T-helper 1 cell (primary cell): ENCODE data around the gene PLA2G6.
"Not testable (repeated sequence)": the region's sequence is repeated elsewhere in the genome, so short reads cannot be mapped to it uniquely, and the experiment has no call there.

ENCODE experiments used
- DNase-seq, 5 donors: peaks; one replicate each; pipeline ENCODE4 v3.0.0-alpha.2; 2012 to 2020

The PLA2G6 gene

GRCh38 chr22:38191055-38191454, 9.4 kb upstream of the PLA2G6 start:
- no peak for DNase-seq

GRCh38 chr22:38190581-38190980, 9.0 kb upstream of the PLA2G6 start:
- DNase-seq = no peak

GRCh38 chr22:38189104-38189503, 7.5 kb upstream of the PLA2G6 start:
- DNase-seq = no peak

GRCh38 chr22:38187413-38188212, 6.0 kb upstream of the PLA2G6 start:
- DNase-seq = no peak

GRCh38 chr22:38186429-38186828, 4.8 kb upstream of the PLA2G6 start:
- DNase-seq = no peak

GRCh38 chr22:38184788-38185187, 3.2 kb upstream of the PLA2G6 start:
- DNase-seq = no peak

- DNase-seq = peak in 3 of 5 donors; percentile 34 to 62 (median 41)
Observed at GRCh38 chr22:38180841-38181452, 683 bp downstream of the PLA2G6 start.

DNA sequence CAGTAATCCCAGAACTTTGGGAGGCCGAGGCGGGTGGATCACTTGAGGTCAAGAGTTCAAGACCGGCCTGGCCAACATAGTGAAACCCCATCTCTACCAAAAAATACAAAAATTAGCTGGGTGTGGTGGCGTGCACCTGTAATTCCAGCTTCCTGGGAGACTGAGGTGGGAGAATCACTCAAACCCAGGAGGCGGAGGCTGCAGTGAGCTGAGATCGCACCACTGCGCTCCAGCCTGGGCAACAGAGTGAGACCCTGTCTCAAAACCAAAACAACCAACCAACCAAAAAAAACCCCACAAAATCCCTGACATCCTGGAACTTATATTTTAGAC, 3.1 kb downstream of the PLA2G6 start:
- not testable (repeated sequence) for DNase-seq

DNA sequence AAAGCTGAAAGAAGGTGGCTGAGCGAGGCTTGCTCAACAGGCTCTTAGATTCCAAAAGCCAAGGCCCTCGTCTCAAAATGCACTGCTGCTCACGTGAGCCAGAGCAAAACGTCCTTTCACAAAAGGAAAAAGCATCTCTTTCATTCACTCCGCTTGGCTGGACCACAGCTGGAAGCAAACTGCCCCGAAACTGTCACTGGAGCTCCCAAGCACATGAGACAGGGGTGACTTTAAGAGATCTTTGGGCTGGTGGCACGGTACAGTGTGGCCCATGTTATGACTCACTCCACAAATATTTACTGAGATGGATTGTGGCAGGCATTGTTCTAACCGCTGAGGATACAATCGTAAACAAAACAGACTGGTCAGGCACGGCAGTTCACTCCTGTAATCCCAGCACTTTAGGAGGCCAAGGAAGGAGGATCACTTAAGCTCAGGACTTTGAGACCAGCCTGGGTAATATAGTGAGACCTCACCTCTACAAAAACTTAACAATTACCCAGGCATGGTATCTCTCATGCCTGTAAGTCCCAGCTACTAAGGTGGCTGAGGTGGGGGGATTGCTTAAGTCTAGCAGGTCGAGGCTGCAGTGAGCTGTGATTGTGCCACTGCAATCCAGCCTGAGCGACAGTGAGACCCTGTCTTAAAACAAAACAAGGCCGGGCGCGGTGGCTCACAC, 3.6 kb downstream of the PLA2G6 start:
- no peak for DNase-seq

DNA sequence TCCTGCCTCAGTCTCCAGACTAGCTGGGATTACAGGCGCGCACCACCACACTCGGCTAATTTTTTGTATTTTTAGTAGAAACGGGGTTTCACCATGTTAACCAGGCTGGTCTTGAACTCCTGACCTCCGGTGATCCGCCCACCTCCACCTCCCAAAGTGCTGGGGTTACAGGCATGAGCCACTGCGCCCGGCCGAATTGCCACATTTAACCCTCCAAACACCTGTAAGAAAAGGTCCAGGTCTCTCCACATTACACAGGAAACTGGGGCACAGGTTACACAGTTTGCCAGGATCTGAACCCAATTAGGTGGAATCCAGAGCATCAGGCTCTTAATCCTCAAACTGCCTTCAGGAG, 4.1 kb downstream of the PLA2G6 start:
- not testable (repeated sequence) for DNase-seq

GRCh38 chr22:38177044-38177443, 4.6 kb downstream of the PLA2G6 start:
- DNase-seq = no peak

DNA sequence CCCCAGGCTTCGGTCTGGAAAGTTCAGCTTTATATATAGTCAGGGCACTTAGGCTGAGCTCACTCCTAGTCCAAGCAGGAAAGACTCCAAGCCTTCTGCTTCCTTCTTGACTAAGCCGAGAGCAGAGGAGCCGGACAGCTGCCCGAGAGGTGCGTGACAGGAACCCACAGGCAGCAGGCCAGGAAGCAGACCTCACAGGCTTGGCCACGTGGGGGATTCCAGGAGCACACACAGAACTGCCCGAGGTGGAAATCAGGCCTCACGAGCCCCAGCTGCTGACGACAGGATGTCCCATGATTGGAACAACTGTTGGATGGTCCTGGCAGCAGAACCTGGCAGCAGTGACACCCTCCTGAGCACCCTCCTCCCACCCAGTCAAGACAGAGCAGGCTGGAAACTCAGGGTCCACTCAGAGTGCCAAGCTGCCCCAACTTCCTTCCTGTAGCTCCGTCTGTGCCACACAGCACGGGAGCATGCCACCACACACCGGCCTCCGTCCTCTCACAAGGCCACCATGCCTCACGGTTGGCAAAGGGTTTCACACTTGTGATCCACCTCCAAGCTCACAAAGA, 5.4 kb downstream of the PLA2G6 start:
- DNase-seq = peak in 1 of 5 donors; percentile 55

- no peak for DNase-seq
Observed at GRCh38 chr22:38175206-38176118, 6.2 kb downstream of the PLA2G6 start.

DNA sequence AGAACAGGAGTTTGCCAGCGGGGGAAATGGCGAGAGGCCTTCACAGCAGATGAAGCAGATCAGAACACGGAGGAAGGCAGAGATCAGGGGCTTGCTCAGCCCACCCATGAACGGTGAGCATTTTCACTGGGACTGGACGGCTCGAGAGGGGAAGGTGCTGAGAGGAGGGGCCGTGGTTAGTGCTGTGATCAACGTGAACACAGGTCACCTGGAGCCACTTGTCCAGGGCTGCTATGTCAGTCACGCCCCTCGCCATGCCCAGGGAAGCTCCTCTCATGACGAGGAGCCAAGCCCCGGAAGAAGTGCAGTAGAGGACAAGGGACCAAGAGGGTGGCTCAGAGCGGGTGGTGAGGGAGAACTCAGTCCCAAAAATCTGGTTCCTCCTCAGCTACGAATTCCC, 7.0 kb downstream of the PLA2G6 start:
- no peak for DNase-seq

DNA sequence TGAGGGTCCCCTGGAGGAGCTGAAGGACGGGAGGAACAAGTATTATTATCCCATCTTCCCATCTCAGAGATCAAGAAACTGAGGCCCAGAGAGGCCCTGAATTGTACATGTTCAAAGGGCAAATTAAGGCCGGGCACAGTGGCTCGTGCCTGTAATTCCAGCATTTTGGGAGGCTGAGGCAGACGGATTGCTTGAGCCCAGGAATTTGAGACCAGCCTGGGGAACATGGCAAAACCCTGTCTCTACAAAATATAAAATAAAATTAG, 8.1 kb downstream of the PLA2G6 start:
- no peak for DNase-seq

DNA sequence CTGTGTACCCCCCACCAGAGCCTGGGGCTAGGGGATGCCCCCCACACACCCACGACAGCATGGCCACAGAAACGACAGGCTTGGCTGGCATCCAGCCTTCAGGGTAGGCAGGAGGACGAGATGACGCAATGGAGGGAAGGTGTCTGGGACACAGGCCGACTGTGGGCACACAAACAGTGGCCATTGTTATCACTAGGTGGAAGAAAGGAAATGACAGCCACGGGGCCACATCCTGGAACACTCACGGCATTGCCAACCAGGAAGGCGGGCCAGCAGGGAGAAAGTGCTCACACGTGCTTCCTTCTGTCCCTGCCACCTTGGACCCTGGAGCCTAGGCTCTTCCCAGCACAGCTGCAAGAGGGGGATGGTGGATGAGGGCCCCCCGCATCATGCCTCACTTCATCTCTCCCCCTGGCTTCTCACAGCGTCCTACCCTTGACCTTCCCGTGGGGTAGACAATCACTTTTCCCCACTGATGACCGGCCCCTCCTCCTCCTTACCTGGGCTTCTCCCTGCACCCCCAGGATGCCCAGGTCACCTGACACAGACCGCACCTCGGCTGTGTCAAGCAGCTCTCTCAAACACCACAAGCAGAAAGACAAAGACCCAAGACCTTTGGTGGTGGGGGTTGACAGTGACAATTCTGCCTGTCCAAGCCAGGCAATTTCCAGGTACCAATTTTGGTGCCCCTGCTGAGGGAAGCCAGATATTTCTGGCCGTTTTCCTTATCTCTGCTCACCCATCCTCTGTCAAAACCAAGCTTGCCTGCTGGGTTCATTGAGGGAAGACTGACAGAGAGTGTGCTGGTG, 8.6 kb downstream of the PLA2G6 start:
- DNase-seq = peak in 2 of 5 donors; percentile 30 to 46

- DNase-seq = no peak
Observed at GRCh38 chr22:38171927-38172831, 9.5 kb downstream of the PLA2G6 start.

- DNase-seq = no peak
Observed at GRCh38 chr22:38170469-38170868, 11.2 kb downstream of the PLA2G6 start.

DNA sequence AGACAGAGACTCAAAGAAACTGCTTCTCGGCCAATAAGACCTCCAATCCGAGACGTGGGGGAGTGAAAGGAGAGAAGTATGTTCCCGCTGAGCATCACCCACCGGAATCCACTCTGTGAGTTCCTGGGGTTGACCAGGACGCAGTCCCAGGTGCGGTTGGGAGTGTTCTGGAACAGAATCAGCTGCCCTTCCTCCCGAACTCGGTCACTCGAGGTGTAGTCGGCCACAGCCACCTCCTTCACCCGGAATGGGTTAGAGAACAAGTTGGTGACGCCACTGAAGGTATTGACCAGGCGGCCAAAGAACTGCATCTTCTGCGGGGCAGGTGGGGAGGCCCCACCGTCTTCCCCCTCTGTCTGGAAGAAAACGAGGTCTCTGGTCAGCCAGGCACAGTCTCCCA, 12.5 kb downstream of the PLA2G6 start:
- no peak for DNase-seq

DNA sequence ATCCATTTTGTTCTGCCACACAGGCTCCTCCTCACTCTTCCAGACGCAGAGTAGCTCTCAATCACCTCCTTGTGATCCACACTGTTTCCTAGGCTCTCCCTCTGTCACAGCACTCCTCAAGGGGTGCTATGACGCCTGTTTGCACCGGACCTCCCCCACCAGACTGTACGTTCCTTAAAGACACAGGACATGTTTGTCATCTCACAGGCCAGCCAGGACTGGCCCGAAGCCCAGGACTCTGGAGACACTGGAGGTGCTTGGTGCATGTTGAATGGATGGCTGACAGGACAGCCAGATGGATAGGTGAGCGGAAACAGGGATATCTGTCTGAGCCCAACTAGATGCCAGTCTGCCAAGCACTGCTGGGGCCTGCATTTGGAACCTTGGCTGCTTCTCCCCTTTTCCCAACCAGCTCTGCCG, 13.6 kb downstream of the PLA2G6 start:
- no peak for DNase-seq
